SK-N-MC (cell line): Measurements from ENCODE around the gene COL5A3.

Source experiments
- DNase-seq: peaks from one replicate; pipeline ENCODE4 v3.0.0-alpha.2; 2011; ENCODE audit warnings: low read depth, low spot score
- H3K27ac ChIP-seq: fragments of 200-600 bp; sonication (generic); 2 replicates; pipeline ENCODE4 v1.5.1; 2016; ENCODE audit warnings: mixed run types
- H3K36me3 ChIP-seq: fragments of 200-600 bp; sonication (generic); 2 replicates; pipeline ENCODE4 v1.6.1; 2017; ENCODE audit warnings: antibody characterized with exemption, low read length, mixed read lengths; ENCODE audit not compliant: insufficient read depth
- H3K4me3 ChIP-seq: fragments of 200-600 bp; sonication (generic); 2 replicates; pipeline ENCODE4 v1.5.1; 2016
- H3K9ac ChIP-seq: fragments of 200-600 bp; sonication (generic); 2 replicates; pipeline ENCODE4 v1.8.0; 2017; ENCODE audit warnings: mixed run types, mixed read lengths; ENCODE audit not compliant: insufficient read length
- H3K9me3 ChIP-seq: fragments of 200-600 bp; sonication (generic); 2 replicates; pipeline ENCODE4 v1.6.1; 2017; ENCODE audit warnings: low read depth, mild to moderate bottlenecking, antibody characterized with exemption, low read length, moderate library complexity, mixed read lengths
- EZH2 ChIP-seq: fragments of 200-600 bp; sonication (generic); IDR thresholded peaks from one replicate; pipeline ENCODE4 v1.6.1; 2017; ENCODE audit warnings: antibody characterized with exemption
- FOXP2 ChIP-seq: optimal IDR thresholded peaks from 2 replicates; pipeline ENCODE3; 2011; ENCODE audit warnings: mild to moderate bottlenecking, moderate library complexity; ENCODE audit not compliant: insufficient read depth; ENCODE audit errors: extremely low read length, control extremely low read depth
- POLR2AphosphoS5 ChIP-seq: IDR thresholded peaks from 2 replicates; pipeline ENCODE4 v1.6.1; 2012; ENCODE audit warnings: mild to moderate bottlenecking, low read depth, low read length, borderline replicate concordance

COL5A3 gene

DNA sequence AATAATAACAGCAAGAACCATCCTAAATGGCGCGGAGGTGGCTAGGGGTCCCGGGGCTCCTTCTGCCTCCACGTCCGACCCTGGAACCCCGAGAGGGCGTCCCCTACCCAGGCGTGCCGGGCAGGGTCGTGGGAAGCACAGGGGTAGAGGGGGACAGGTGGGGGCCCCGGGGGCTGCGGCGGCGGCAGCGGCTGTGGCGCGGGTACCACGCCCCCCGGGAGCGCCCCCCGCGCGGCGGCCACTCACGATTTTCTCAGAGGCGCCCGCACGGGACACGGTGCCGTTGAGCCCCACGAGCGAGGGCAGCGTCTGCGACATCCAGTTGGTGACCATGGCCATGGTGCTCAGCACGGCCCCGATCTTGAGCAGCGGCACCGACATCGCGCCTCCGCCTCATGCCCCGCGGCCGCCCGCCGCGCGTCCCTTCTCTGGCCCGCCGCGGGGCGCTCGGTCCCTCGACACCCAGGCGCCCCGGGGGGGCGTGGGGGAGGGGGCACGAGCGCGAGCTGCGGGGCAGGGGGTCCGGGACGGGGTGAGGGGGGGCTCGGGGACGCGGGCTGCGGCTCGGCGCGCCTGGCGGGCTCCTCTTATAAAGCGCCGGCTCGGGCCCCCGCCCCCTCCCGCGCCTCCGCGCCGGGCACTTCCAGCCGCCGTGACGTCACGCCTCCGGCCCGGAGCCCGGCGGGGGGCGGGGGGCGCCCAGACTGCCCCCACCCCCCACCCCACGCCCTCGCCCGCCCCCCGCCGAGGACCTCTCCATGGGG is 96.9 kb downstream of the COL5A3 start:
- no peak for DNase-seq
- H3K36me3 ChIP-seq, result peaks cover 23% of the 10 kb centered on the region
- no peak for TF ChIP-seq EZH2
- TF ChIP-seq POLR2AphosphoS5, result no peak
- TF ChIP-seq FOXP2, result no peak
- peak overlapping the region; percentile 79 for H3K9ac ChIP-seq
- peak overlapping the region; percentile 80 for H3K4me3 ChIP-seq
- H3K9me3 ChIP-seq, result no peaks in the 10 kb centered on the region
- H3K27ac ChIP-seq, result peak overlapping the region; percentile 55

DNA sequence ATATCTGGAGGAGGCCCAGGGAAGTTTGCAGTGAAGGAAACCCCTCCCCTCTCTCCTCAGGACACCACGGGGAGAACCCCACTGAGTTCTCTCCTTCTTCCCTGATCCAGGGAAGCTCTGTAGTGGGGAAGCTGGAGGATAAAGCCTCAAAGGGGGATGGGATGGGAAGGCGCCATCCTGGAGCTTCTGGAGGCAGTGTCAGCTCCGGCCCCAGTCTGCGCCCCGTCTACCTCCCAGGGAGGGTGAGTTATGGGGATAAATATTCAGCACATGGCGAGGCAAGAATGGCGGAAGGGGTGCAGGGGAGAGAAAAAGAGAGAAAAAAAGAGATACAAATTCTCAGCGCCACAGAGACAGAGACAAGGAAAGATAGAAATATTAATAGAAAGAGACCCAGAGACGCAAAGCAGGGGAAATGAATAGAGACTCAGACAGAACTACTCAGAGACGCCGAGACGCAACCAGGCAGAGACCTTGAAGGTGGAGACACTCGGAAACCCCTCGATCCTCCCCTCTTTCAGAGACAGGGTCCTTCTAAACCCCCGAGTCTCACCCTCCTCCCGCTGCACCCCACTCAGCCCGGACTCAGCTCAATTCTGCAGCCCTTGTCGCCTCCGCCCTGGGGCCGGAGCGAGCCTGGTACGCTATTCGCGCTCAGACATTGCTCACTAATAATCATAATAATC is 97.6 kb downstream of the COL5A3 start:
- no peaks in the 10 kb centered on the region for H3K9me3 ChIP-seq
- peak overlapping the region; percentile 55 for H3K27ac ChIP-seq
- no peak for DNase-seq
- peaks cover 23% of the 10 kb centered on the region for H3K36me3 ChIP-seq
- no peak for TF ChIP-seq EZH2
- no peak for TF ChIP-seq POLR2AphosphoS5
- no peak for TF ChIP-seq FOXP2
- peak overlapping the region; percentile 79 for H3K9ac ChIP-seq
- H3K4me3 ChIP-seq, result peak overlapping the region; percentile 80

DNA sequence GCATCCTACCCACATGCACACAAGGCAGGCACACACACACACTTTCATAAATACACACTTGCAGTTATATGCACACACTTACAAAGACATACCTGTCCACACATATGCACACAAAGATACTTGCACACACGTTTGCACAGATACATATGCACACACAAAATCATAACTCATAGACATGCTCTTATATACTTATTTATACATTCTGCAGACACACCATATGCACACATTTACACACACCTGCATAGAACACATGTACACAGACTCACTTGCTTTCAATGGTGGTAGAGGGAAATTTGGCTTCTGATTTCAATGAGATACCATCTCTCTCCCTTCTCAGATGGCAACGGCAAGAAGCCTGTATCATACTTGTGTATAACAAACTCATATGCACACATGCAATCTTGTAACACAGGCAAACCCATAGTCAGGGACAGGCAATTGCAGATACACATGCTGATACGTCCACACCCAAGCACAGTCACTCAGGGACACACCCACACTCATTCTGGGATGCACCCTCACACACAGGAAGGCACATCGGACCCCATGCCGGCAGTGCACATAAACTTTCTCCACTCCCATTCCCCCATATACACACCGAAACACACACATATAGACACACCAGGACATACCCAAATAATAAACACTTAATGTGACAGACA is 98.6 kb downstream of the COL5A3 start:
- no peak for TF ChIP-seq EZH2
- no peak for TF ChIP-seq FOXP2
- no peak for TF ChIP-seq POLR2AphosphoS5
- H3K9me3 ChIP-seq, result no peaks in the 10 kb centered on the region
- peak overlapping the region; percentile 80 for H3K4me3 ChIP-seq
- DNase-seq, result no peak
- H3K27ac ChIP-seq, result 0 out of 2 replicates have a peak overlapping the region, but pooled peaks have one; percentile 55
- H3K36me3 ChIP-seq, result peaks cover 26% of the 10 kb centered on the region
- H3K9ac ChIP-seq, result peak overlapping the region; percentile 79

DNA sequence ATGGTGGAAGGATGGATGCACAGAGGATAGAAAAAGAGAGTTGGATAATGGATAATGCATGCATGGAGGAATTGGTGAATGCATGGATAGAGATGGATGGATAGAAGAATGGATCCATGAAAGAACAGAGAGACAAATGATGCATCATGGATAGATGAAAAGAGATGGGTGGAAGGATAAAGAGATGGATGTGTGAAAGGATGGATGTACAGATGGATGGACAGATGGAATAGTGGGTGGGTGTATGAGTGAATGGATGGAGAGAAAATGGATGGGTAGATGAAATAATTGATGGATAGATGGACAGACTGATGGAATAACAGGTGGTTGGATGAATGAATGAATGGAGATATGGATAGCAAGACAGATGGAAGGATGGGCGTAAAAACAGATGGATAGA is 99.7 kb downstream of the COL5A3 start:
- Histone ChIP-seq H3K36me3 (peaks cover 30% of the 10 kb centered on the region), H3K4me3 (no peak overlapping the region), H3K9ac (no peak overlapping the region), H3K9me3 (no peaks in the 10 kb centered on the region), H3K27ac (no peak overlapping the region)
- DNase-seq, result no peak
- TF ChIP-seq EZH2, result no peak
- no peak for TF ChIP-seq FOXP2
- TF ChIP-seq POLR2AphosphoS5, result no peak
